GM18499 (cell line): ENCODE data around the gene TMEM187.

Experiments used
- ATAC-seq: cut with Tn5 transposase; IDR thresholded peaks from one replicate; pipeline ENCODE4 v1.9.1; 2021; ENCODE audit warnings: moderate number of reproducible peaks; ENCODE audit not compliant: insufficient read depth, unreplicated experiment

Gene TMEM187

GRCh38 chrX:153953892-153954557 is 18.5 kb upstream of the TMEM187 start:
- ATAC-seq: no peak

DNA sequence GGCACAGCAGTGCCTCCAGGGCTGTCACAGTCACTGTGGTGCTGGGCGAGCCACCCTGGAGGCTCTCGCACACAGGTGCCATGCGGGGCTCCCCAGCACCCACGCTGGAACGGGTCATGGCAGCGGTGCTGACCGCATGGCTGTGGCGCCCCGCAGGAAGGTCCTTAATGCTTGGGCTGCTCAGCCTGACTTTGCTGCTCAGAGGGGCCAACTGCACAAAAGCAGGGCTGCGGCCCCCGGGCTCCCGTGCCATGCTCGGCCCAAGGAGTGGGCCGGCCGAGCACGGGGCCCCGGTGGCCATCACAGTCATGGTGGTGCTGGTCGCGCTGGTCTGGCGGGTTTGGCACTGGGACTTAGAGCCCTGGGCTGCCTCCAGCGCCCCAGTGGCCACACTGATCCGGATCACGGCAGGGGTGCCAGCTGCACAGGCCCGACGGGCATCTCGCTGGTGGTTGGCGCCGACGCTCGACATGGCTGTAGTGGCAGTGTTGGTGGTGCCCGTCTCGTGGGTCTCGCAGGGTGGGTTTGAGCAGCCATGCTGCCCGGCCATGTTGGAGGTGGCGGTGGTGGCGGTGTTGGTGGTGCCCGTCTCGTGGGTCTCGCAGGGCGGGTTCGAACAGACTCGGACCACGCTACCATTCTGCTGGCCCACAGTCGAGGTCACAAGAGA is 17.9 kb upstream of the TMEM187 start:
- no peak for ATAC-seq

- ATAC-seq: no peak
Measured at GRCh38 chrX:153955228-153955732, 17.3 kb upstream of the TMEM187 start.

GRCh38 chrX:153956044-153956907 is 16.3 kb upstream of the TMEM187 start:
- ATAC-seq: no peak

- no peak for ATAC-seq
Measured at GRCh38 chrX:153957224-153957623, 15.3 kb upstream of the TMEM187 start.

GRCh38 chrX:153958605-153959004 is 13.9 kb upstream of the TMEM187 start:
- ATAC-seq: no peak

- no peak for ATAC-seq
Measured at GRCh38 chrX:153959649-153960048, 12.9 kb upstream of the TMEM187 start.

DNA sequence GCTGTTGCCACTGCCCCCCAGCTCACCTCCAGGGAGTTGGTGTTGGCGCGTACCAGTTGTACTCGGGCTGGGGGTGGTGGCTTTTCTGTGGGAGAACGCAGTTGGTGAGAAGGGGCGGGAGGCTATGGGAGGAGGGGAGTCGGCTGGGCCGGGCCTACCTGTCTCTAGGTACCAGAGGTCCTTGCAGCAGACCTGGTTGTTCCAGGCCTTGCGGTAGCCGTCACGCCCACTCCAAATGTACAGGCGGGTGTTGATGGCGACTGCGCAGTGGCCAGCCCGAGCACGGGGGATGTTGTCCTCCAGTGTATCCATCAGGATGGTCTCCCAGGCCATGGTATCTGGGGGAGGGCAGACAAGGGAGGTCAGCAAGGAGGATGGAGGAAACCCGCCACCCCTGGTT is 12.5 kb upstream of the TMEM187 start:
- ATAC-seq: no peak

GRCh38 chrX:153960786-153961185 is 11.8 kb upstream of the TMEM187 start:
- no peak for ATAC-seq

GRCh38 chrX:153961292-153961691 is 11.3 kb upstream of the TMEM187 start:
- ATAC-seq: no peak

- ATAC-seq: no peak
Measured at GRCh38 chrX:153963546-153963945, 9.0 kb upstream of the TMEM187 start.

DNA sequence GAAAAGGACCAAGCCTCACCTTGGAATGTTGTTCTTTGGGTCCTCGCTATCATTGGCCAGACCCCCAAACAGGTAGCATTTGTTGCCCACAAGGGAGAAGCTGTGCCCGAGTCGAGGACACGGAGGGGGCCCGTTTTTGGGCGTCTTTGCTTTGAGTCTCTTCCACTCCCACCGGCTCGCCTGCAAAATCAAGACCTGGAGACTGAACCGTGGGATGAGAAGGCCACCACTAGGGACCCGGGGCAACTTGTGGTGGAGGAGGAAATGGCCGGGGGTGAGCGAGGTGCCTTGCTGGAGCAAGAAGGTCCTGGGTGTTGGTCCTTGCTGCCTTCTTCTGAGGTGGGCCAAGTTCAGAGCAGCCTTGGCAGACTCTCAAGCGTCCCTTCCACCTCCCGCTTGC is 8.4 kb upstream of the TMEM187 start:
- ATAC-seq: no peak

DNA sequence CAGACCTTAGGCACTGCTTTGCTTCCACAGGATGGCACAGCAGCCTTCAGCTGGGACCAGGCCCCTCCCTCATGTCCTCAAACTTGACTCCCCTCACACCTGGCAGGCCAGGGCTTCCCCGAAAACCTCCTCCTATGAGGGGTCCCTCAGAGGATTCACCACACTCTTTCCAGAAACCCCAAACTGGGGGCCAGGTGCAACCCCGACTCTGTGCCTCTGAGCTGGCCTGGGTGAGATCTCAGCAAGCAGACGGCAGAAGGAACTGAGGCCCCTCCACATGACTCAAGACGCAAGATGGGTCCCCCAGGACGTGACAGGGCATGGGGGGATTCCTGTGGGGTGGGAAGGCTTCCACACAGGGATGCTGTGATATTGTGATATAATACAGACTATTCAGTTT is 7.1 kb upstream of the TMEM187 start:
- ATAC-seq: no peak

GRCh38 chrX:153966283-153966688 is 6.3 kb upstream of the TMEM187 start:
- no peak for ATAC-seq

DNA sequence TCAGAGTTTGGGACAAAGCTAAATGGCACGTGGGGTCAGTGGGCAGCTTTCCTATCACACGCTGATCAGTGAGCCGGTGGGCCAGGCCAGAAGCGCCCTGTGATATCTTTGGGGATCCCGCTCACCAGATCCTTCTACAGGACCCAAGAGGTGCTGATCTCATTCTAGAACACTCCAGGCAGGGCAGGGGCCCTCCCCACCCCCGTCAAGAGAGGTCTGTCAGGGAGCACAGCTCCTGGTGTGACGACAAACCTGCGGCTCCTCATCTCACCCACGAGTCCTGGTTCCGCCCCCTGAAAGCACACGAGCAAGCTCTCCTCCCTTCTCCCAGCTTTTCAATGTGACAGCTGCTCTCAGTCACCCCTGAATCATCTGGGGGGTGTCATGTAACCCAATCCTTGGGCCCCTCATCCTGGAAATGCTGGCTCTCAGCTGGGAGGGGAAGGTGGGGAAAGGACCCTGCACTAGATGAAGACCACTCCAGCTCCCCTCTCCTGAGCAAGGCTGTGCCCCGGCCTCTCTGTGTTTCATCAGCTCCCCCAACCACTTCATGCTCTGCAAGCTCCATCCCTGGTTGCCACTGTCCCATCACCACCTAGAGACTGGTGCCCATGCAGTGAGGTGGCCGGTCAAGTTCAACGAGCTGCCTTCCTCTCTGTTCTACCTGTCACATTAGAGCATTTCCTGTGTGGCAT is 5.6 kb upstream of the TMEM187 start:
- no peak for ATAC-seq

DNA sequence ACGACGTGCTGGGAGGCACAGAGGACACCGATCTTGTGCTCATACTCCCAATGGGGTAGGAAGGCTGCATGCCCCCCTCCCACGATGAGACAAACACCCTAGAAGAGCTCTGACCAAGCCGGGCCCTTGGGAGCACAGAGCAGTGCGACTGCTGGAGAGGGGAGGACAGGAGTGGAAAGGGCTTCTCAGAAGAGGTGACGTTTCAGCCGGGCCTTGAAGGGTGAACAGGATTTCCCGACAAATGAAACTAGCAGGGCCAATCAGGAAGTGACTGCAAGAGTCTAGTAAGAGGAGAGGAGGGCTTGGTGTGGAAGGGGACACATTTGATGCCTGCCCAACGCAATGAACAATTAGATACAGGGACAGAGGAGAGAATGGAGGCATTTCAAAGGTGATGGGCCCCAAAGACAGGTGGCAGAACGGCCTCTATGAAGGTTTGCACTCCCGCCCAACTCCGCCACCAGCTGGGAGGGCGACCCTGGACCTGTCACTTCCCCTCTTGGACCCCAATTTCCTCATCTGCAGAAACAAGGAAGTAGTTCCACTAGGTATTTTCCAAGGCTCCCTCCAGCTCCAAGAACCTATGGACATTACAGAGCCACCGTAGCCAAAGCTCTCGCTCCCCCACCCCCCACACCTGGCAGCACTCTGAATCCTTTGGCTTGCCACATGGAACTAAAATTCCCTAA is 4.9 kb upstream of the TMEM187 start:
- ATAC-seq: no peak

- ATAC-seq: no peak
Measured at GRCh38 chrX:153968255-153968654, 4.3 kb upstream of the TMEM187 start.

DNA sequence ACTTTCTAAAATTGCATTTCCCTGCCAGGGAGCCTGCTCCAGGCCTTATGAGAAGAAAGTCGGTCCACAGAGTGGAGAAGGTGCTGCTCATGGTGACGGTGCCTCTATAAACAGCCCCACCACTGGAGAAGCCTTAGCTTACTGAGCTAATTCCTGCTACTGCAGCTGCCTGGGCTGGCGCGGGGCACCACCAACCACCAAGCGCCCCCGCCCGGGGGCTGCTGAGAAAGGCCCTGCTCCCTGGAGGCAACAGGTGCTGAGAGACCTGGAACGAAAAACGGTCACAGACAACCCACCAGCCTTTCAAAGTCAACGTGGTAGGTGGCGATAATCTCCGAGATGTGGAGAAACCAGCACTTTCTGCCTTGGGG is 3.8 kb upstream of the TMEM187 start:
- no peak for ATAC-seq

- ATAC-seq: no peak
Measured at GRCh38 chrX:153969125-153969903, 3.2 kb upstream of the TMEM187 start.
